PFSK-1 (cell line): ENCODE data around the gene ZC3H8.

Experiments used
- FOXP2 ChIP-seq: optimal IDR thresholded peaks from 2 replicates; pipeline ENCODE3; 2011; ENCODE audit warnings: borderline replicate concordance, control low read depth, inconsistent platforms; ENCODE audit not compliant: insufficient read depth; ENCODE audit errors: extremely low read length, extremely low read depth
- POLR2AphosphoS5 ChIP-seq: IDR thresholded peaks from 2 replicates; pipeline ENCODE4 v1.6.1; 2012; ENCODE audit warnings: low read depth, mild to moderate bottlenecking, control low read depth, low read length, moderate library complexity
- SIN3A ChIP-seq: IDR thresholded peaks from 2 replicates; pipeline ENCODE4 v1.6.1; 2012; ENCODE audit warnings: mild to moderate bottlenecking, low read length, moderate library complexity, borderline replicate concordance; ENCODE audit not compliant: insufficient read depth
- TAF1 ChIP-seq: IDR thresholded peaks from 2 replicates; pipeline ENCODE4 v1.6.1; 2012; ENCODE audit warnings: low read length, control low read depth, borderline replicate concordance; ENCODE audit not compliant: insufficient read depth
- TF ChIP-seq, protein P1 (sequence below), 2 experiments: IDR thresholded peaks; 2 replicates each; pipeline versions ENCODE4 v1.6.1 to v1.8.0; 2011 to 2012; ENCODE audit warnings: low read depth in 2 of 2, low read length in 2 of 2, control low read depth in 1 of 2, inconsistent platforms in 1 of 2, mild to moderate bottlenecking in 1 of 2, moderate library complexity in 1 of 2; ENCODE audit not compliant: insufficient read depth in 1 of 2

Gene ZC3H8

GRCh38 chr2:112194028-112194427, 60.8 kb downstream of the ZC3H8 start:
- no peak for TF ChIP-seq TAF1
- no peak for TF ChIP-seq POLR2AphosphoS5
- TF ChIP-seq, protein P1, sequence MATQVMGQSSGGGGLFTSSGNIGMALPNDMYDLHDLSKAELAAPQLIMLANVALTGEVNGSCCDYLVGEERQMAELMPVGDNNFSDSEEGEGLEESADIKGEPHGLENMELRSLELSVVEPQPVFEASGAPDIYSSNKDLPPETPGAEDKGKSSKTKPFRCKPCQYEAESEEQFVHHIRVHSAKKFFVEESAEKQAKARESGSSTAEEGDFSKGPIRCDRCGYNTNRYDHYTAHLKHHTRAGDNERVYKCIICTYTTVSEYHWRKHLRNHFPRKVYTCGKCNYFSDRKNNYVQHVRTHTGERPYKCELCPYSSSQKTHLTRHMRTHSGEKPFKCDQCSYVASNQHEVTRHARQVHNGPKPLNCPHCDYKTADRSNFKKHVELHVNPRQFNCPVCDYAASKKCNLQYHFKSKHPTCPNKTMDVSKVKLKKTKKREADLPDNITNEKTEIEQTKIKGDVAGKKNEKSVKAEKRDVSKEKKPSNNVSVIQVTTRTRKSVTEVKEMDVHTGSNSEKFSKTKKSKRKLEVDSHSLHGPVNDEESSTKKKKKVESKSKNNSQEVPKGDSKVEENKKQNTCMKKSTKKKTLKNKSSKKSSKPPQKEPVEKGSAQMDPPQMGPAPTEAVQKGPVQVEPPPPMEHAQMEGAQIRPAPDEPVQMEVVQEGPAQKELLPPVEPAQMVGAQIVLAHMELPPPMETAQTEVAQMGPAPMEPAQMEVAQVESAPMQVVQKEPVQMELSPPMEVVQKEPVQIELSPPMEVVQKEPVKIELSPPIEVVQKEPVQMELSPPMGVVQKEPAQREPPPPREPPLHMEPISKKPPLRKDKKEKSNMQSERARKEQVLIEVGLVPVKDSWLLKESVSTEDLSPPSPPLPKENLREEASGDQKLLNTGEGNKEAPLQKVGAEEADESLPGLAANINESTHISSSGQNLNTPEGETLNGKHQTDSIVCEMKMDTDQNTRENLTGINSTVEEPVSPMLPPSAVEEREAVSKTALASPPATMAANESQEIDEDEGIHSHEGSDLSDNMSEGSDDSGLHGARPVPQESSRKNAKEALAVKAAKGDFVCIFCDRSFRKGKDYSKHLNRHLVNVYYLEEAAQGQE (IDR thresholded peaks at IDR 0.05; ENCODE audit: insufficient read depth in 1 of 2, low read depth in 2 of 2, low read length in 2 of 2) = no peak
- TF ChIP-seq FOXP2 = no peak
- TF ChIP-seq SIN3A = no peak

GRCh38 chr2:112189001-112189556, 65.8 kb downstream of the ZC3H8 start:
- TF ChIP-seq POLR2AphosphoS5 = no peak
- no peak for TF ChIP-seq SIN3A
- TF ChIP-seq FOXP2 = no peak
- TF ChIP-seq, protein P1 (IDR thresholded peaks at IDR 0.05; ENCODE audit: insufficient read depth in 1 of 2, low read depth in 2 of 2, low read length in 2 of 2) = no peak
- TF ChIP-seq TAF1 = no peak

GRCh38 chr2:112187805-112188596, 66.8 kb downstream of the ZC3H8 start:
- TF ChIP-seq TAF1 = no peak
- no peak for TF ChIP-seq POLR2AphosphoS5
- TF ChIP-seq SIN3A = no peak
- TF ChIP-seq, protein P1 (IDR thresholded peaks at IDR 0.05; ENCODE audit: insufficient read depth in 1 of 2, low read depth in 2 of 2, low read length in 2 of 2) = no peak
- no peak for TF ChIP-seq FOXP2

- TF ChIP-seq TAF1 = no peak
- no peak for TF ChIP-seq SIN3A
- no peak for TF ChIP-seq POLR2AphosphoS5
- TF ChIP-seq FOXP2 = no peak
- TF ChIP-seq, protein P1 (IDR thresholded peaks at IDR 0.05; ENCODE audit: insufficient read depth in 1 of 2, low read depth in 2 of 2, low read length in 2 of 2) = no peak
Observed at GRCh38 chr2:112187046-112187715, 67.7 kb downstream of the ZC3H8 start.

DNA sequence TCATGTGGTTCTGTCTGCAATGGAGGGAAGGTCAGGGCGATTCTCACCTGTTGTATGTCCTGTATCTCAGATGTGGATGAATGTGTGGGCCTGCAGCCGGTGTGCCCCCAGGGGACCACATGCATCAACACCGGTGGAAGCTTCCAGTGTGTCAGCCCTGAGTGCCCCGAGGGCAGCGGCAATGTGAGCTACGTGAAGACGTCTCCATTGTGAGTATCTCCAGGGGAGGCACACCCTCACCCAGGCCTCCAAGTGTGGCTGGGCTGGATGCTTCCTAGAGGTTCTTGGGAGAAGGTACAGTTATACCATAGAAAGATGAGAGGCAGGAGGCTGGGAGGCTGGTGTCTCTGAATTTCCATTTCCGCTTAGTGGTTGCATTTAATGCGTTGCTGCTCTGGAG, 69.7 kb downstream of the ZC3H8 start:
- TF ChIP-seq SIN3A (no peak), FOXP2 (no peak), POLR2AphosphoS5 (no peak), TAF1 (no peak)
- TF ChIP-seq, protein P1 (IDR thresholded peaks at IDR 0.05; ENCODE audit: insufficient read depth in 1 of 2, low read depth in 2 of 2, low read length in 2 of 2) = no peak
